T follicular helper cell (primary cell): ENCODE measurements around the gene CD276.
"Not testable (repeated sequence)": the region's sequence is repeated elsewhere in the genome, so short reads cannot be mapped to it uniquely, and the experiment has no call there.

ENCODE experiments used
- DNase-seq: peaks from one replicate; pipeline ENCODE4 v3.0.0-alpha.2; 2020; ENCODE audit warnings: low read depth
- total RNA-seq, 2 experiments: gene quantifications; one replicate each; lab custom pipeline; 2026; lab: John Stamatoyannopoulos, UW

Gene CD276
- 0 to 0.48 reads per million in 2 experiments for total RNA-seq

DNA sequence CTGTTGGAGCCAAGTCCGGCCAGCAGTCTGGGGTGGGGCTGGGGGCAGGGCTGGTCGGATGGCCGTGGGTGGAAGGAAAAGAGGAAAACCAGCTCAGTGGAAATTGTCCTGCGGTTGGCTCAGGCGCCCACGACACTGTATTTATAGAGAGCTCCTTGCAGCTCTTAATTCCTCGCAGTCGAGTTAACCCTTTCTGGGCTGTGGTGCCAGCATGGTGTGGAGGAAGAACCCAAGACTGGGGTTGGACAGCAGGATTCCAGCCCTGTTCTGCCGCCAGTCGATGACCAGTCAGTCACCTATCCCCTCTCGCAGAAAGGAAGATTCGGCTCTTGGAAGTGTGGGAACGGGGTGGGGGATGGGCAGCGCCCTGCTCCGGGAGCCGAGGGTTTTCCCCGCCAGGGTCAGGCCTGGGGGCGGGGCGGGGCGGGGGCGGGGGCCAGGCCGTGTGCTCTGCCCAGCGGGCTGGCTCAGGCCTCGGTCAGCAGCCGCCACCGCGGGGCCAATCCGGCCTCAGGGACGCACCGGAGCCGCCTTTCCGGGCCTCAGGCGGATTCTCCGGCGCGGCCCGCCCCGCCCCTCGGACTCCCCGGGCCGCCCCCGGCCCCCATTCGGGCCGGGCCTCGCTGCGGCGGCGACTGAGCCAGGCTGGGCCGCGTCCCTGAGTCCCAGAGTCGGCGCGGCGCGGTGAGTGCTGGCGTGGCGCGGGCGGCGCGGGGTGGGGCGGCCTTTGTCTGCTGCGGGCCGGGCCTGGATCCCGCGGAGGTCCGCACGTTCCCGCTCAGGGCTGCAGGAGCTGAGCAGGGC is at the start of gene CD276:
CD276 (plus strand) TSS at position 607 of the 804 bp plus-strand sequence. CDS start 15,257 bp downstream, outside the sequence.
- no peak for DNase-seq

DNA sequence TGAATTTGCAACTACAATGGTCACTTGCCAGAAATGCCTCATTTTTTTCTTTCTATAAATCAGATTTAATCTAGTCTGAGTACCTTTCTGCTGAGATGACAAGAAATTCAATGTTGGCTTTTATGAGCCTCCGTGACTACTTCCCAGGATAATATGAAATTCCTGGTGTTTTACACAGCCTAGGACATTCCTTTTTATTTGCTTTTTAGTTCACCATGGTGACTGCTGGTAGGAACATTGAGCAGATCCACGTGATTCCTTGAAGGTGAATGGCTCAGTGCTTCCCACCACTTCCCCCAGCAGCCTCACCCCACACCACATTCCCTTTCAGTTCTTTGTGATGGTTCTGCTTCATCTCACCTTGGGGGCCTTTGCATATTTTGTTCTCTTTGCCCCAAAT is 46.7 kb upstream of the CD276 start:
- no peak for DNase-seq

DNA sequence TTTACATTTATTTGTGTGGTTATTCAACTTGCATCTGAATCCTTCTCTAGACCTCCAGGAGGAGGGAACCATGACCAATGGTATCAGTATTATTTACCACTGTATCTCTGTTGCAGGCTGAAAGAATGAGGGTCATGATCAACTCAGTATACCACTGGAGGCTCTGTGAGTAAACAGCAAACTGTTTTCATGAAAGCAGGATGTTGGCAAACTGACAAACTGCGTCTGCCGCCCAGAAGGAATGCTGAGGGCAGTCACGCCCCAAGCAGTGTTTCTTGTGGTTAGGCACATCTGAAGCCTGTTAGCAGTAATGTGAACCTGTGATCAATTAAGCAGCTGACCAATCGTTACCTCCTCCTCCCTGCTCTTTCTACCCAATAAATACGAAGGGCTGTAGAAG is 44.7 kb upstream of the CD276 start:
- not testable (repeated sequence) for DNase-seq

DNA sequence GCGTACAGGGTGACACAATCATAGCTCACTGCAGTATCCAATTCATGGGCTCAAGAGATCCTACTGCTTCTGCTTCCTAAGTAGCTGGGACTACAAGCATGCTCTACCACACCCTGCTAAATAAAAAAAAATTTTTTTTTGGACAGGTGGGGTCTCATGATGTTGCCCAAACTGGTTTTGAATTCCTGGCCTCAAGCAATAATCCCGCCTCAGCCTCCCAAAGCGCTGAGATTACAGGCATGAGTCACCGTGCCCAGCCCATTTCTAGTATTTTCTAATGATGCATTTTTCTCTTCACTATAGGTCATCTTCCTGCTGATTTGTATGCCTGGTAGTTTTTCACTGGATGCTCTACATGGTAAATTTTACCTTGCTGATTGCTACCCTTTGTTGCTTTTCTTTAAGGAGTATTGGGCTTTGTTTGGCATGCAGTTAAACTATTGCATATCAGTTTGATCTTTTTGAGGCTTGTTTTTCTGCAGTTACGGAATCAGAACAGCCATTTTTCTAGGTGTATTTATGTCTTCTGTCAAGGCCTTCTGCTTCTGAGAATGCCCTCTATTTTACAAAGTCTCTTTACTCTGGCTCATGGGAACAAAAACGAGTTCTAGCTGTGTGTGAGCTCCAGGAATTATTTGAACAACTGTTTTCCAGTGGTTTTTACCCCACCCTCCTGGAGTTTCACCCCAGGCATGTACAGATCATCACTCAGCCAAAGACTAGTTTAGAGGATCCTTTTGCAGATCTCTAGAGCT is 36.7 kb upstream of the CD276 start:
- no peak for DNase-seq

DNA sequence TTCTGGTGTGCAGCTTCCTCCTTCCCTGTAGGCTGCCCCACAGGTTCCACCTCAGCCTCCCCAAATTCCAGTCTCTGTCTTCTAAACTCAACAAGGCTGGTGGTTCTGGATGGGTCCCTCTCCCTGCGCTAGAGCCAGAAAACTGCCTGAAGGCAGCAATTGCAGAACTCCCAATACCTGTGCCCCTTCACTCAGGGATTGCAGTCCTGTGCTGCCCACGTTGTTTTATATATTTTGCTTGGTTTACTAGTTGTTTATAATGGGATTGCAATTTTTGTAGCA is 36.2 kb upstream of the CD276 start:
- no peak for DNase-seq

DNA sequence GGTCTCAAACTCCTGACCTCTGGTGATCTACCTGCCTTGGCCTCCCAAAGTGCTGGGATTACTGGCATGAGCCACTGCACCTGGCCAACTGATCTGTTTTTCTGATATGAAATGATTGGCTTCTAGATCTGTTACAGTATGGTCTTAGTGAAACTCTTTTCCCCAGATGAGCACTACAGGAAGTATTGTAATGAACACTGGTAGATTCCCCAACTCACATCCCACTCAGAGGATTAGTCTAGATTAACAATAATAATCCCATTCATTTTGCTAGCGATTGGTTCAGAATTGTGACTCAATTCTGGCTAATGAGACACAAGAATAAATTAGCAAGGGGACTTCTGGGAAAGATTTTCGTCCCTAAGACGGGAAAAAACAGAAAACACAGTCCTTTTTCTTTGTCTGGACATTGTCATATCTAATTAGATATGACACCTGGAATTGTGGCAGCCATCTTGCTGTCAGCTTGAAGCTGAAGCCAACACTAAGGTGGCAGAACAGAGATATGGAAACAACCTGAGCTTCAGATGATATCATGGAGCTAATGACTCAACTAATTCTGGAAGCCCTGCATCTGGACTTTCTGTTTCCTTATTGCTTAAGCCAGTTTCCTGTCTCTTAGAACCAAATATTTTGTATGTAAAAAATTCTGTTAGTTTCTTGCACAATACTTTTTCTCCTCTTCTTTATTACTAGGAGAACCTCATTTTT is 33.6 kb upstream of the CD276 start:
- no peak for DNase-seq

DNA sequence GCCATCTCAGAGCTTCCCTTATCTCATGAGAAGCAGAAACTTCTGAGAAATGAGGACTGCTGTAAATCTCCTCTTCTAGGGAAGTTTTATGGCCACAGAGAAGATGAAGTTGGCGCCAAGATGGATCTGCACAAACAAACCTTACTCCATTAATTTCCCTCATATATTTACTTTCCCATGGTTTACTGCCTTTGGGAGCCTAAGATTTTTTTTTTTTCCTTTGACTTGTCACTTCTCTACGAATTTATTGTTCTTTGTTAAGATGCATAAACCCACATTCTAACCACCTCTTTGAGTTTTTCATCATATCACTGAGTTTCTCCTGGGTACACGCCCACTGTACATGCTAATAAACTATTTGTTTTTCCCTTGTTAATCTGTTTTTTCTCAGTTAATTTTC is 29.5 kb upstream of the CD276 start:
- no peak for DNase-seq

DNA sequence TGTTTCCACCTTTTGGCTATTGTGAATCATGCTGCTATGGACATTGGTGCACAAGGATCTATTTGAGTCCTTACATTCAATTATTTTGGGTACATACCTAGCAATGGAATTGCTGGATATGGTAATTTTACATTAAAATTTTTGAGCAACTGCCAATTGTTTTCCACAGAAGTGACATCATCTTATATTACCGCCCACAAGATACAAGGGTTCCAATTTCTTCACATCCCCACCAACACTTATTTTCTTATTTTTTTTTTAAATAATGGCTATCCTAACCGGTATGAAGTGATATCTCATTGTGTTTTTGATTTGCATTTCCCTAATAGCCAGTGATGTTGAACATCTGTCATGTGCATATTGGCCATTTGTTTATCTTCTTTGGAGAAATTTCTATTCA is 28.5 kb upstream of the CD276 start:
- no peak for DNase-seq

DNA sequence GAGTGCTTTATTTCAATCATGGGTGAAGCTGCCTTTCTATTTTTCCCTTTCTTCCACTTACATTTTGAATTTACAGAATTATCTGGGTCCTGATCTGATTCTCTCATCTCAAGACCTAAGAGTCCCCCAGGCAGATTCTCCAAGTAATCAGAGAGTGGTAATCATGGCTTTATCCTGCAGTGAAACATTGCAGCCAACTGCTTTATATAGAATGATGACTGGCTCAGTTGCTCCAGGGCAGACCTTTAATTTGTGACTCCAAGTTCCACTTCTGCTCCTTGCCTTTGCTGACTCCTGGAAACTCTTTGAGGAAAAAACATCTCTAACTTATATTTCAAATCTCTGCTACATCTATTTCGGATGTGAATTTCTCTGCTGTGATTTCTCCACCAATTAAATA is 25.5 kb upstream of the CD276 start:
- DNase-seq: no peak

DNA sequence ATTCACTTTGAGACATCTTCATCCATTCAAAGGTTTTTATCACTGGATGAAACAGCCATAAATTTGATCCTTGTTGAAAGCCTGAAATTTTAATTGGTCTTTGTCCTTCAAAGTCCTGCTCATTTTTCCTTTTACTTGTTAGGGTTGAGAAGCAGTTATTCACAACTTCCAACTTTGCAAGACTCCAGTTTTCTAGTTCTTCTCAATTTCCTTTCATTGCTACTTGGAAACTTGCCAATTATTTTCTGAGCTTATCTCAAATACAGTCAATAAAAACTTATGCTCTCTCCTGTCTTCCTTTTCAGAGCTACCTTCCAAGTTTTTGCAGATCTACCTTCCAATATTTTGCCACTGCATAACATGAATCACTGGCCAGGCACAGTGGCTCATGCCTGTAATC is 23.7 kb upstream of the CD276 start:
- DNase-seq: no peak

DNA sequence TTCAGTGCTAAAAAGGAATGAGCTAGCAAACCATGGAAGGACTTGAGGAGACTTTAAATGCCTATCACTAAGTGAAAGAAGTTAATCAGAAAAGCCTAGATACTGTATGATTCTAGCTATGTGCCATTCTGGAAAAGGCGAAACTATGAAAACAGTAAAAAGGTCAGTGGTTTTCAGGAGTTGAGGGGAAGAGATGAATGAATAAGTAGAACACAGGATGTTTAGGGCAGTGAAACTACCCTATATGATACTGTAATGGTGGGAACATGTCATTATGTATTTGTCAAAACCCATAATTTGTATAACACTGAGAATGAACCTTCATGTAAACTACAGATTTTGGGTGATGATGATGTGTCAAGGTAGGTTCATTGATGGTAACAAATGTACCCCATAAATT is 9.6 kb upstream of the CD276 start:
- no peak for DNase-seq

DNA sequence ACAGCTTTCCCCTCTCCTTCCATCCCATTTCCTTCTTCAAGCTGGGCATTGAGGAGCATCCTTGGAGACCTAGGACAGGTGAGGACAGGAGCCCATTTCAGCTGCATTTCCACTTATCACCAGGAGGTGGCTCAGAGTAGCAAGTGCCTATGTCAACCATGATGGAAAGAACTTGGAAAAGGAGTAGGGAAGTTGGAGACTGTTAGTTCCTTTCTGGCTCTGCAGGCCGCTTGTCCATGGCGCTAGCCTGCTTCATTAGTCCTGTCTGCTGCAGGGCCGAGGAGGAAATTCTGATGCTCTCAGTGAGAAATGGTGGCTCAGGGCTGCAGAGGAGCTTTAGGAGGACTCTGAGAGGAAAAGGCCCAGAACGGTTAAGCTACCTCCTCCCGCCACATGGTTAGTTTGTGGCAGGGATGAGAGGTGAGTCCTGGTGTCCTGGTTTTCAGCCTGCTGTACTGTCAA is 7.0 kb upstream of the CD276 start:
- DNase-seq: peak; percentile 44

DNA sequence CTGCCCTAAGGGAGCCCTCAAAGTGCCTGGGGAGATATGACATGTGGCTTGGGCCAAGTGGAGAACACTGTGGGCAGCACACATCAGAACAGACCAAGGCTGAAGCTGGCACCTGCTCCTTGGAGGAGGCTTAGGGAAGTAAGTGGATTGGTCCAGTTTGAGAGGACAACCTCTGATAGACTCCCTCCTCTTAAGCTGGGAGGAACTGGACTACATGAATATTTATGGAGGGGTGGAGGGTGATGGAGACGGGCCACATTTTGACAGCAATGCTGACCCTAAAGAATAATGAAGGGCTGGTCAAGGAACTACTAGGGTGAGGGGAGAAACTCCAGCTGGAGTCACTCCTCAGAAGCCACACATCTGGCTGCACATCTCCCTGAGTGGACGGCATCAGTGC is 6.5 kb upstream of the CD276 start:
- DNase-seq: no peak

DNA sequence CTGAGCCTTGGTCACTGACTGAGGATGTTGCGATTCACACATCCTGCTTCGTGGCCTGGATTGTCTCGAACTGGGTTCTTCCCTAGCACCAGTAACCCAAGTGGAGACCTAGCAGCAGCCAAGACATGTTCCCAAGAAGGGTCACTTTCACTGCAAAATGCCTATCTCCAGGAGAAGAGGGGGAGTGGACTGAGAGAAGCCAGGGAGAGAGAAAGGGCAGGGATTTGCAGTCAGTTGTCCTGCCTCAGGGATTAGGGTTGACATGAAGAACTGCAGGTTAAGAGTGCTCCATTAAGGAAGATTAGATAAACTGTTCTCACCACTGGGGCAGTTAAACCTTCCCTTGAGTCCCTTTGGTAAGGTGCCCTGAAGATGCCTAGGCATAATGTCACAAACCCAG is 5.7 kb upstream of the CD276 start:
- DNase-seq: no peak

DNA sequence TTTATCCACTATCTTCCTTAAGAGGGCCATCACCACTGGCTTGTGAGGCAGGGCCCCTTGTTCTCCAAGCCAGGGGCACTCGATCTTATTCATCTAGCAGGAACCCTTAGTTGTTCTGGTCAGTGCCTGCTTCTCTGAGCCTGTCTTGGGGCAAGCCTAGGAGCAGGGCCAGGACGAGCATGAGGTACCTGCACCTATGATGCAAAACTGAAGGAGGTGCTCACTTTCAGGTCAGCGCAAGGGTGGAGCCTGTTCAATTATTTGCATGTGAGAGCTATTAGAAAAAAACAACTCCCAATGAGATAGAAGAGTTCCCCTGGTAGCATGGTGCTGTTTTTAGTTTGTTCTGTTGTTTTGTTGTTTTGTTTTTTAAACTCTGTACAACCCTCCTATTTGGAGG is 5.0 kb upstream of the CD276 start:
- DNase-seq: no peak

DNA sequence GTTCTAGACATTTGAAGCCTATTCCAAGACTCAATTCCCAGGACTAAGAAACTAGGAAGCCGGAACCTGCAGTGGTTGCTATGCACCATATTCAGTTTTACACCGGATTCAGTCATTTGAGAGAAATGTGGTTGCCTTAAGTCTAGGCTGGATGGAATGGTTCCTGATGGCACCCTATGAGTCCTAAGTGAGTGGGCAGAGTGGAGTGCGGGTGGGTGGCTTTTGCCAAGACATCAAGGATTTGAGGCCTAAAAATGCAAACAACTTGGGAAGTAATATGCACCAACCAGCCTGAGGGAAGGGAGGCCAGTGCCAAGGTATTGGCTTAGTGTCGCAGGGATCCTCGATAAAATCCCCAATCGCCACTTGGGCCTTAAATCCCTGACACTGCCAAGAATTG is 4.2 kb upstream of the CD276 start:
- no peak for DNase-seq

DNA sequence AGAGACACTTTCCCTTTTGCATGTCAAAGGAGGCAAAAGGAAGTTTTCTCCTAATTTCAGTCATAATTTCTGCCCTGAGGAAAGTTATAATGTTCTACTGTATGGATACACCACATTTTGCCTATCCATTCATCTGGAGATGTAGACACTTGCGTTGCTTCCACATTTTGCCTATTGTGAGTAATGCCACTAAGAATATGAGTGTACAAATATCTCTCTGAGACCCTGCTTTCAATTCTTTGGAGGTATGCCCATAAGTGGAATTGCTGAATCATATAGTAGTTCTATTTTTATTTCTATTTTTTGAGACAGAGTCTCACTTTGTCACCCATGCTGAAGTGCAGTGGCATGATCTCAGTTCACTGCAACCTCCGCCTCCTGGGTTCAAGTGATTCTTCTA is 3.6 kb upstream of the CD276 start:
- no peak for DNase-seq

DNA sequence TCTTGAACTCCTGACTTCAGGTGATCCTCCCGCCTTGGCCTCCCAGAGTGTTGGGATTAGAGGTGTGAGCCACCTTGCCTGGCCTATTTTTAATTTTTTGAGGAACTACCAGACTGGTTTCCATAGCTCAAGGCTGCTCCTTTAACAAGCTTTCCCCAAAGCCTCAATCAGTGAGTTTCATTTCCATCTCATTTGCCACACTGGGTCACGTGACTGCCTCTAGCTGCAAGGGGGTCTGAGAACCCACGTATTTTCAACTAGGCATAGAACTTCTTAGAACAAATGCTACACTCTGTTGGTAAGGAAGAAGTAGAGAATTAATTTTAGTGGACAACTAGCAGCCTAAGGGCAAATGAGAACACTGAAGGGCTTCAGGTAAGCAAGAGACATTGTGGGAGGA is 3.1 kb upstream of the CD276 start:
- DNase-seq: no peak

DNA sequence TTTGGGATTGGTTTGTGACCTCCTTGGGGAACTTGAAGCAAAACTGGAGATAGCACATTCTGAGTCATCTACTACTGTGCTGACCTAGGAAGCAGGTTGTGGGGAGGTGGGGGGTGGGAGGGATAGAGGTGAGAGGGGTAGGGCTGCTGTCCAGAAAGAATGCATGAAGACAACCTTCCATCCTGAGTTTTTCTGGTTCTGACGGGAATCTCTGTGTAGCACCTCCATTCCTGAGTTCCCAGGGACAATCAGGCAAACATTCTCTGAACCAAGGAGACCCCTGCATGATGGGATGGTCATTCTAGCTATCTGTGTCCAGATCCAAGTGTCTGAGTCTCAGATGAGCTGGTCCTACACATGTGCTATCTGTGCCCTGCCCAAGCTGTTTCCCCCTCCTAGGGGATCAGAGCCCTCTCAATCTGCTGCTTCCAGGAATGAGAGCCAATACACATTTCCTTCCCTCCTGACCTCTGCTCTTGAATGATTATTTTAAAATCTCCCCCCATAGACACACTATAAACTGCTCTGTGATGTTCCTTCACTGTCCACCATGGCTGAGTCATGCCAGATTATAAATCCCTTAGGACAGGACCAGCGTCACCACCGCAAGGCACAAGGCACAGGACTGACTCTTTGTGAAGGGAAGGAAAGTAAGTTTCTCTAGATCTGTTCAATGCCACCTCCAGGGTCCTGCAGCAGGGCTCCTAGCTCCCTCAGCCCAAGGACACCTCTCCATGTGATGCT is 2.2 kb upstream of the CD276 start:
- no peak for DNase-seq

DNA sequence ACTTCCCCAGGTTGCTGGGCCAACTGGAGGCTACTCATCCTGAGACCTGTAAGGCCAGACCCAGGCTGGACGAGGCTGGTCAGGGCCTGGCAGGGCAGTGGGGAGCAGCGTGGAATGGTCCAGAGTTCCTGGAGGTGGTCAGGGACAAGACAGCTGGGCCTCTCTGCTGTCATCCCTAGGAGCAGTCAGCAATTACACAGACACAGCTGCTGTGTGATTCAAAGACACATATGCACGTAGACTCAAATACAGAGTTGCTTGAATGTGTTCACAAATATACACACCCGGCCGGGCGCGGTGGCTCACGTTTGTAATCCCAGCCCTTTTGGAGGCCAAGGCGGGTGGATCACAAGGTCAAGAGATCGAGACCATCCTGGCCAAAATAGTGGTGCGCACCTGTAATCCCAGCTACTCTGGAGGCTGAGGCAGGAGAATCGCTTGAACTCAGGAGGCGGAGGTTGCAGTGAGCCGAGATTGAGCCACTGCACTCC is 1.5 kb upstream of the CD276 start:
- DNase-seq: no peak

DNA sequence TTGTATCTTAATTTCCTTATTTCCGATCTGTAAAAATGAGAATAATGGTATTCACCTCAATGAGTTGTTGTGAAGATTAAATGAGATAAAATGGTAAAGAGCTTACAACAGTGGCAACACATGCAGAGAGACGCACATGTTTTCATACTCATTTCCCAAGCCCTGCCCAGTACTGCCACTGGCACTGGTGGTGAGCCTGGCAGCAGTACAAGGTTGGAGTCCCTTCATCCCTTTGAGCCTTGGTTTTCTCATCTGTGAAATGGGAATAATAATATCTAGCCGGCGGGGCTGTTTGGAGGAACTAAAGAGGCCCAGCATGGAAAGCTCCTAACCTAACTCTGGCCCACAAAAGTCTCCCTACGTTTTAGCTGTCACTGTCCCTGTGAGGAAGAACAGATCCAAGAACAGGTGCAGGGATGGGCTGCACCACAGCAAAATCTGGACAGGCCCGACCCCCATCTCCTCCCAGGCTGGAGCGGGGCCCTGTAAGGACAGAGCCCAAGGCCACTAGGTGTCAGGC is 866 bp upstream of the CD276 start:
- no peak for DNase-seq
